HG02571 (cell line): ENCODE measurements around the gene FOXO3.

Experiments
- ATAC-seq: cut with Tn5 transposase; IDR thresholded peaks from one replicate; pipeline ENCODE4 v1.9.1; 2021; ENCODE audit warnings: mild to moderate bottlenecking, moderate library complexity; ENCODE audit not compliant: unreplicated experiment

The FOXO3 gene

GRCh38 chr6:108574457-108575141, 13.9 kb downstream of the FOXO3 start:
- ATAC-seq = no peak

GRCh38 chr6:108575905-108576494, 15.3 kb downstream of the FOXO3 start:
- no peak for ATAC-seq

GRCh38 chr6:108576709-108577108, 16.0 kb downstream of the FOXO3 start:
- ATAC-seq = no peak

GRCh38 chr6:108578166-108578565, 17.4 kb downstream of the FOXO3 start:
- ATAC-seq = no peak

- ATAC-seq = no peak
Observed at GRCh38 chr6:108578595-108579327, 18.0 kb downstream of the FOXO3 start.

GRCh38 chr6:108579328-108579721, 18.6 kb downstream of the FOXO3 start:
- no peak for ATAC-seq

GRCh38 chr6:108580646-108581045, 19.9 kb downstream of the FOXO3 start:
- no peak for ATAC-seq

GRCh38 chr6:108581237-108581931, 20.7 kb downstream of the FOXO3 start:
- ATAC-seq = no peak

- ATAC-seq = no peak
Observed at GRCh38 chr6:108581932-108582475, 21.3 kb downstream of the FOXO3 start.

GRCh38 chr6:108582618-108583017, 21.9 kb downstream of the FOXO3 start:
- ATAC-seq = no peak

GRCh38 chr6:108584323-108584722, 23.6 kb downstream of the FOXO3 start:
- ATAC-seq = no peak

- no peak for ATAC-seq
Observed at GRCh38 chr6:108585359-108585758, 24.6 kb downstream of the FOXO3 start.

- no peak for ATAC-seq
Observed at GRCh38 chr6:108585921-108586536, 25.3 kb downstream of the FOXO3 start.

GRCh38 chr6:108587258-108588059, 26.7 kb downstream of the FOXO3 start:
- ATAC-seq = no peak

- no peak for ATAC-seq
Observed at GRCh38 chr6:108588586-108588985, 27.9 kb downstream of the FOXO3 start.

- ATAC-seq = no peak
Observed at GRCh38 chr6:108589244-108589791, 28.6 kb downstream of the FOXO3 start.

GRCh38 chr6:108591040-108591816, 30.5 kb downstream of the FOXO3 start:
- no peak for ATAC-seq

- peak; percentile 79 for ATAC-seq
Observed at GRCh38 chr6:108592371-108593337, 31.9 kb downstream of the FOXO3 start.
